Gastrocnemius medialis (tissue), 4 donors: ENCODE measurements around the gene FMOD. TPM values are rescaled to one million over a fixed set of nuclear protein-coding genes. Genes with fewer than 3 reads are reported as not detected.

Experiments used
- ATAC-seq, 2 donors: fragments of 150-250 bp; one replicate each; pipeline ENCODE4 v1.9.1; 2016
- DNase-seq, 2 donors: peaks; one replicate each; pipeline ENCODE4 v3.0.0-alpha.2; 2019
- H3K27ac ChIP-seq, 4 donors: fragments of 200-600 bp; sonication (generic); 1 replicate in 1 of 4; 2 replicates in 3 of 4; pipeline ENCODE4 v1.5.1; 2016 to 2018; ENCODE audit warnings: mild to moderate bottlenecking in 2 of 4, moderate library complexity in 1 of 4
- H3K27me3 ChIP-seq, 3 donors: fragments of 200-600 bp; sonication (generic) in 2 of 3; 1 replicate in 1 of 3; 2 replicates in 2 of 3; pipeline versions ENCODE4 v1.5.1 to v1.6.0; 2016 to 2019; ENCODE audit warnings: mild to moderate bottlenecking in 1 of 3, moderate library complexity in 1 of 3
- H3K36me3 ChIP-seq, 2 donors: fragments of 200-600 bp; sonication (generic) in 1 of 2; one replicate each; pipeline ENCODE4 v1.5.1; 2017 to 2018
- H3K4me1 ChIP-seq, 2 donors: fragments of 200-600 bp; sonication (generic) in 1 of 2; one replicate each; pipeline ENCODE4 v1.5.1; 2016 to 2017; ENCODE audit warnings: mild to moderate bottlenecking in 2 of 2
- H3K4me3 ChIP-seq, 4 donors: fragments of 200-600 bp; sonication (generic) in 3 of 4; 1 replicate in 1 of 4; 2 replicates in 3 of 4; pipeline ENCODE4 v1.5.1; 2016 to 2019; ENCODE audit warnings: mild to moderate bottlenecking in 2 of 4
- H3K9me3 ChIP-seq, 3 donors: fragments of 200-600 bp; sonication (generic) in 2 of 3; 1 replicate in 1 of 3; 2 replicates in 2 of 3; pipeline ENCODE4 v1.5.1; 2016 to 2019
- CTCF ChIP-seq, 5 experiments: fragments of 450-650 bp in 3 of 5; fragments of 200-600 bp in 2 of 5; sonication (generic) in 2 of 5; IDR thresholded peaks in 4 of 5; conservative IDR thresholded peaks in 1 of 5; 1 replicate in 4 of 5; 2 replicates in 1 of 5; pipeline ENCODE4 v1.5.1; 2016 to 2019; ENCODE audit warnings: antibody characterized with exemption in 5 of 5, mild to moderate bottlenecking in 3 of 5, moderate library complexity in 3 of 5
- POLR2A ChIP-seq, 2 donors: fragments of 450-650 bp; IDR thresholded peaks; one replicate each; pipeline ENCODE4 v1.6.1; 2017; ENCODE audit warnings: antibody characterized with exemption in 2 of 2, mild to moderate bottlenecking in 2 of 2, moderate library complexity in 2 of 2
- in situ Hi-C, 4 donors: fragments of 200-750 bp; cut with MboI; loops; one replicate each; pipeline versions ENCODE4 v1.15.0 to v1.8.0; 2017; ENCODE audit warnings: low sequenced_read_pairs in 4 of 4
- intact Hi-C: fragments of 100-400 bp; cut with DNase I; formaldehyde crosslinking; loops from one replicate; pipeline ENCODE4 v1.15.1; 2023; ENCODE audit warnings: low total_unique reads
- total RNA-seq, 4 donors: library from RNA; depleted of rRNA; stranded (reverse); fragments of >200 nt; gene quantifications; one replicate each; pipeline versions ENCODE4 v1.1.0 to v1.2.3, GENCODE V29; 2016

The FMOD gene
- total RNA-seq, 4 donors from 2014 or later = 6.3 to 15.8 (median 7.8) TPM

- ATAC-seq (no peak), DNase-seq (no peak)
- H3K4me1 ChIP-seq = no peaks in the 10 kb centered on the region
- H3K27ac ChIP-seq = no peak overlapping the region
- no peak for TF ChIP-seq CTCF (IDR thresholded peaks at IDR 0.05 in 4 of 5, conservative IDR thresholded peaks at IDR 0.05 in 1 of 5)
- no peak for TF ChIP-seq POLR2A (IDR thresholded peaks at IDR 0.05)
- intact Hi-C loops (no loop called here), in situ Hi-C loops (loop anchor here (10.0 to 25.0 kb wide), 4 partner anchors 83 to 350 kb away; partner anchors contain the start of gene PRELP (in 1 of the 4))
- no peaks in the 10 kb centered on the region for H3K27me3 ChIP-seq
- H3K4me3 ChIP-seq = no peak overlapping the region
- H3K36me3 ChIP-seq = no peaks in the 10 kb centered on the region
- H3K9me3 ChIP-seq = no peaks in the 10 kb centered on the region
These were observed 11.2 kb upstream of the FMOD start for GRCh38 chr1:203361945-203362719.

GRCh38 chr1:203360547-203361185 is 9.7 kb upstream of the FMOD start:
- H3K27me3 ChIP-seq = no peaks in the 10 kb centered on the region
- intact Hi-C loops (no loop called here), in situ Hi-C loops (loop anchor here (10.0 to 25.0 kb wide), 4 partner anchors 84 to 352 kb away; partner anchors contain the start of gene PRELP (in 1 of the 4))
- H3K27ac ChIP-seq = no peak overlapping the region
- no peak for DNase-seq
- no peak for ATAC-seq
- no peaks in the 10 kb centered on the region for H3K4me1 ChIP-seq
- no peaks in the 10 kb centered on the region for H3K9me3 ChIP-seq
- H3K36me3 ChIP-seq = no peaks in the 10 kb centered on the region
- no peak for TF ChIP-seq CTCF (IDR thresholded peaks at IDR 0.05 in 4 of 5, conservative IDR thresholded peaks at IDR 0.05 in 1 of 5)
- TF ChIP-seq POLR2A (IDR thresholded peaks at IDR 0.05) = no peak
- no peak overlapping the region for H3K4me3 ChIP-seq

- Histone ChIP-seq H3K4me1 (no peaks in the 10 kb centered on the region), H3K9me3 (no peaks in the 10 kb centered on the region), H3K27me3 (no peaks in the 10 kb centered on the region), H3K27ac (no peak overlapping the region), H3K36me3 (no peaks in the 10 kb centered on the region), H3K4me3 (no peak overlapping the region)
- DNase-seq (peak in 1 of 2 donors; percentile 27), ATAC-seq (no peak)
- intact Hi-C loops = no loop called here
- TF ChIP-seq POLR2A (IDR thresholded peaks at IDR 0.05) (no peak), CTCF (IDR thresholded peaks at IDR 0.05 in 4 of 5, conservative IDR thresholded peaks at IDR 0.05 in 1 of 5) (no peak)
- in situ Hi-C loops = loop anchor here in 2 of 4 donors (25.0 kb wide), 1 partner anchor 353 kb away; no protein-coding TSS in a partner anchor
These were observed 8.2 kb upstream of the FMOD start for GRCh38 chr1:203359010-203359571.

GRCh38 chr1:203354246-203354645 is 3.3 kb upstream of the FMOD start:
- Histone ChIP-seq H3K27me3 (no peaks in the 10 kb centered on the region), H3K4me3 (no peak overlapping the region), H3K36me3 (no peaks in the 10 kb centered on the region), H3K27ac (peak overlapping the region in 1 of 4 donors; percentile 14), H3K9me3 (no peaks in the 10 kb centered on the region), H3K4me1 (peaks cover 0 to 5% of the 10 kb centered on the region in 2 donors)
- ATAC-seq = no peak
- no peak for DNase-seq
- TF ChIP-seq POLR2A (IDR thresholded peaks at IDR 0.05) (no peak), CTCF (IDR thresholded peaks at IDR 0.05 in 4 of 5, conservative IDR thresholded peaks at IDR 0.05 in 1 of 5) (no peak)
- in situ Hi-C loops (loop anchor here in 2 of 4 donors (25.0 kb wide), 1 partner anchor 358 kb away; no protein-coding TSS in a partner anchor), intact Hi-C loops (no loop called here)
